Left lung (tissue), 10 donors: ENCODE data around the gene VDAC1. TPM values are rescaled to one million over a fixed set of nuclear protein-coding genes. Genes with fewer than 3 reads are reported as not detected.
A peak's percentile ranks its signal among the peaks of the same experiment; 100 is the strongest.

Experiments
- ATAC-seq: fragments of 200-7000 bp; cut with Tn5 transposase; one replicate; pipeline ENCODE4 v1.9.1; 2020; ENCODE audit warnings: moderate library complexity
- DNase-seq, 4 donors: peaks; one replicate each; pipeline ENCODE4 v3.0.0-alpha.2; 2013 to 2020
- H3K27ac ChIP-seq, 2 donors: fragments of 200-600 bp; sonication (generic) in 1 of 2; one replicate each; pipeline versions ENCODE4 v1.5.0 to v1.8.0; 2020 to 2021
- H3K27me3 ChIP-seq, 2 donors: fragments of 200-600 bp; sonication (generic) in 1 of 2; one replicate each; pipeline versions ENCODE4 v1.5.0 to v1.8.0; 2020 to 2021
- H3K36me3 ChIP-seq, 2 donors: fragments of 200-600 bp; sonication (generic) in 1 of 2; one replicate each; pipeline versions ENCODE4 v1.5.0 to v1.8.0; 2020 to 2021
- H3K4me1 ChIP-seq, 2 donors: fragments of 200-600 bp; one replicate each; pipeline ENCODE4 v1.8.0; 2021
- H3K4me3 ChIP-seq, 2 donors: fragments of 200-600 bp; sonication (generic) in 1 of 2; one replicate each; pipeline versions ENCODE4 v1.5.0 to v1.8.0; 2020 to 2021; ENCODE audit warnings: mild to moderate bottlenecking in 1 of 2
- H3K9me3 ChIP-seq, 2 donors: fragments of 200-600 bp; sonication (generic) in 1 of 2; one replicate each; pipeline versions ENCODE4 v1.5.0 to v1.8.0; 2020 to 2021
- intact Hi-C, 2 donors: fragments of 100-400 bp; cut with DNase I; formaldehyde crosslinking; loops; one replicate each; pipeline versions ENCODE4 v1.11.2 to v1.14.2; 2022
- polyA plus RNA-seq, 6 donors: library from polyadenylated mRNA; unstranded; fragments of 120-200 nt; gene quantifications; one replicate each; pipeline ENCODE4 v1.2.1, GENCODE V29; 2013; ENCODE audit not compliant: insufficient read length in 6 of 6
- total RNA-seq, 2 donors: library from RNA; stranded (reverse); fragmentation: NEBNext Ultra II Directional; extraction: Animal tissue kit (Norgen Biotek cat#: 25700); gene quantifications; one replicate each; pipeline ENCODE4 v1.2.1, GENCODE V29; 2021
- TF ChIP-seq, protein P1 (sequence below), 2 donors: fragments of 200-600 bp; sonication (generic) in 1 of 2; IDR thresholded peaks; one replicate each; pipeline versions ENCODE4 v1.5.0 to v1.8.0; 2021; ENCODE audit warnings: antibody characterized with exemption in 2 of 2
- donor health status: DM: no; HTN: yes; CAD: no.
- donor health status: DM: no; HTN: no; CAD: no.

The VDAC1 gene
- total and polyA plus RNA-seq, 8 donors = 118 to 186 (median 133) TPM

GRCh38 chr5:134000696-134001453 lies 3.9 kb downstream of the VDAC1 start:
- no peak for DNase-seq
- Histone ChIP-seq H3K4me1 (peaks cover 17 to 66% of the 10 kb centered on the region in 2 donors), H3K27ac (no peak overlapping the region), H3K4me3 (no peak overlapping the region), H3K9me3 (no peaks in the 10 kb centered on the region), H3K27me3 (no peaks in the 10 kb centered on the region), H3K36me3 (peaks cover 0 to 18% of the 10 kb centered on the region in 2 donors)
- intact Hi-C loops = no loop called here
- TF ChIP-seq, protein P1, sequence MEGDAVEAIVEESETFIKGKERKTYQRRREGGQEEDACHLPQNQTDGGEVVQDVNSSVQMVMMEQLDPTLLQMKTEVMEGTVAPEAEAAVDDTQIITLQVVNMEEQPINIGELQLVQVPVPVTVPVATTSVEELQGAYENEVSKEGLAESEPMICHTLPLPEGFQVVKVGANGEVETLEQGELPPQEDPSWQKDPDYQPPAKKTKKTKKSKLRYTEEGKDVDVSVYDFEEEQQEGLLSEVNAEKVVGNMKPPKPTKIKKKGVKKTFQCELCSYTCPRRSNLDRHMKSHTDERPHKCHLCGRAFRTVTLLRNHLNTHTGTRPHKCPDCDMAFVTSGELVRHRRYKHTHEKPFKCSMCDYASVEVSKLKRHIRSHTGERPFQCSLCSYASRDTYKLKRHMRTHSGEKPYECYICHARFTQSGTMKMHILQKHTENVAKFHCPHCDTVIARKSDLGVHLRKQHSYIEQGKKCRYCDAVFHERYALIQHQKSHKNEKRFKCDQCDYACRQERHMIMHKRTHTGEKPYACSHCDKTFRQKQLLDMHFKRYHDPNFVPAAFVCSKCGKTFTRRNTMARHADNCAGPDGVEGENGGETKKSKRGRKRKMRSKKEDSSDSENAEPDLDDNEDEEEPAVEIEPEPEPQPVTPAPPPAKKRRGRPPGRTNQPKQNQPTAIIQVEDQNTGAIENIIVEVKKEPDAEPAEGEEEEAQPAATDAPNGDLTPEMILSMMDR (IDR thresholded peaks at IDR 0.05) = no peak
- no peak for ATAC-seq

DNA sequence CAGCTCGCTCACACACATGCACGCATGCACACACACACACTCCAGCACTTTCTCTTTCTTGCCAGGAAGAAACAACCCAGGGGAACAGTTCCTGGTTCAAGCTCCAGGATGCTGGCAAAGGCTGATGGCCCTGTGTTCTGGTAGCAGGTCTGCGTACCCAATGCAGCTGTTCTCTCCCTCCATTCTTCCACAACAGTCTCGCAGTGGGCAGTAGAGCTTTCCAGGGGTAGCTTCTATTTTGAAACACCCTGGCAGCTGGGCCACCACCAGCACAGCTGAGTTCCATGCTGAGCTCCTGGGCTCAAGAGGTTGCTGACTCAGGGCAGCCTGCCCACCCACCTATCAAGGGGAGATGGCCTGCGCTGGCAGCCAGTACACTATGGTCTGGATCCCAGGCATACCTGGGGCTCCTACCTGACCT lies 4.7 kb downstream of the VDAC1 start:
- Histone ChIP-seq H3K36me3 (peaks cover 0 to 18% of the 10 kb centered on the region in 2 donors), H3K4me3 (no peak overlapping the region), H3K27me3 (no peaks in the 10 kb centered on the region), H3K9me3 (no peaks in the 10 kb centered on the region), H3K4me1 (peaks cover 22 to 66% of the 10 kb centered on the region in 2 donors), H3K27ac (no peak overlapping the region)
- ATAC-seq = no peak
- intact Hi-C loops = no loop called here
- DNase-seq = no peak
- TF ChIP-seq, protein P1 (IDR thresholded peaks at IDR 0.05) = no peak

GRCh38 chr5:133998807-133999206 lies 6.0 kb downstream of the VDAC1 start:
- intact Hi-C loops = no loop called here
- TF ChIP-seq, protein P1 (IDR thresholded peaks at IDR 0.05) = no peak

DNA sequence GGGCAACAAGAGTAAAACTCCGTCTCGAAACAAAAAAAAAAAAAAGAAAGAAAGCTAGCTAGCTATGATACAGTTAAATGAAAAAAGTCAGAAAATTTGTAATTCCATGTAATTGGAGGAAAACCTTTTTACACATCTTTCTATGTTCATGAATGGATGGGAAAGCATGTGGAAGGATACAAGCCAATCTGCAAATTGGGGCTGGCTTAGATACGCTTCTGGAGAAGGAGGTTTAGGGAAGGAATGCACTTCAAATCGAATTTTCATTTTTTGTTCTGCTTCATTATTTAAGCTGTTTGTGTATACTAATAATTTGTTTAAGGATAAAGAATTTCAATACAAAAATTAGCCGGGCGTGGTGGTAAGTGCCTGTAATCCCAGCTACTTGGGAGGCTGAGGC lies 6.7 kb downstream of the VDAC1 start:
- Histone ChIP-seq H3K4me1 (peaks cover 30 to 78% of the 10 kb centered on the region in 2 donors), H3K27ac (no peak overlapping the region), H3K27me3 (no peaks in the 10 kb centered on the region), H3K9me3 (no peaks in the 10 kb centered on the region), H3K36me3 (peaks cover 0 to 18% of the 10 kb centered on the region in 2 donors), H3K4me3 (no peak overlapping the region)
- ATAC-seq (no peak), DNase-seq (no peak)
- intact Hi-C loops = no loop called here
- TF ChIP-seq, protein P1 (IDR thresholded peaks at IDR 0.05) = no peak

More at GRCh38 chr5:133998807-133999206, 6.0 kb downstream of the VDAC1 start:
- Histone ChIP-seq H3K36me3 (peaks cover 0 to 18% of the 10 kb centered on the region in 2 donors), H3K27me3 (no peaks in the 10 kb centered on the region), H3K27ac (no peak overlapping the region), H3K4me1 (peaks cover 28 to 77% of the 10 kb centered on the region in 2 donors), H3K9me3 (no peaks in the 10 kb centered on the region), H3K4me3 (no peak overlapping the region)
- DNase-seq (no peak), ATAC-seq (no peak)

DNA sequence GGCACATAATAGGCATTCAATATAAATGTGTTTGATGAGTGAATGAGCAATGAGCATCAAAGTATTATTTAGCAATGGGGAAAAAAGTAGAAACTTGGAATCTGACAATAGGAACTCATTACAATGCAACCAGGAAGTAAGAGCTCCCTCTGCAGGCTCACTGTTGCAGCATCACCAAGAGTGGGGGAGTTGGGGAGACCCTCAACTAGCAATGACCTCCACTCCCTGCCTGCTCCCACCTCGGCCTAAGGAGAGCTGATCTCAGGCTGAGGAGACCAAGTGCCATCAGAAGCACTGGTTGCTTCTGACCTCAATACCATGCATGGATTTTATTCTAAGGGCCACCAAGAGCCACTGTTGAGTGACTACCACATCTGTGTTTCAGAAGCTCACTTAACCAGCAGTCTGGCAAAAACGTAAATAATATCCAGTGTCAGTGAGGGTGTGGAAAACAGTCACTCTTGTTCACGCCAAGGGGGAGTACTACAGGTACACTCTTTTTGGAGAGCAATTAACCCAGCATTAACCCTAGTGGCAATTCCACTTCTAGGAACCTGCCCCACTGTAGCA lies 8.0 kb downstream of the VDAC1 start:
- no peak for ATAC-seq
- H3K4me1 ChIP-seq = peaks cover 32 to 73% of the 10 kb centered on the region in 2 donors
- TF ChIP-seq, protein P1 (IDR thresholded peaks at IDR 0.05) = peak in 1 of 2 donors; percentile 17

More for the DNA sequence above, 8.0 kb downstream of the VDAC1 start:
- DNase-seq = no peak
- H3K4me3 ChIP-seq = no peak overlapping the region
- no peaks in the 10 kb centered on the region for H3K27me3 ChIP-seq
- peaks cover 0 to 15% of the 10 kb centered on the region in 2 donors for H3K36me3 ChIP-seq
- intact Hi-C loops = no loop called here
- no peaks in the 10 kb centered on the region for H3K9me3 ChIP-seq
- no peak overlapping the region for H3K27ac ChIP-seq
